GM12873 (cell line): ENCODE measurements around the gene MRPS23.

Source experiments
- CTCF ChIP-seq: IDR thresholded peaks from 2 replicates; pipeline ENCODE4 v1.5.1; 2012; ENCODE audit warnings: low read depth, mild to moderate bottlenecking, moderate library complexity, low read length, control low read depth; ENCODE audit not compliant: insufficient read depth; ENCODE audit errors: missing control alignments

The MRPS23 gene

GRCh38 chr17:57860414-57860999, 10.7 kb upstream of the MRPS23 start:
- no peak for TF ChIP-seq CTCF

GRCh38 chr17:57859601-57860413, 10.0 kb upstream of the MRPS23 start:
- no peak for TF ChIP-seq CTCF

- TF ChIP-seq CTCF = no peak
Measured at GRCh38 chr17:57858838-57859237, 9.0 kb upstream of the MRPS23 start.

- no peak for TF ChIP-seq CTCF
Measured at GRCh38 chr17:57856792-57857620, 7.2 kb upstream of the MRPS23 start.

- TF ChIP-seq CTCF = no peak
Measured at GRCh38 chr17:57855391-57856035, 5.7 kb upstream of the MRPS23 start.

- no peak for TF ChIP-seq CTCF
Measured at GRCh38 chr17:57853695-57854094, 3.9 kb upstream of the MRPS23 start.
